NCI-H2196 (cell line): ENCODE data around the gene THRAP3.
"Not testable (repeated sequence)": the region's sequence is repeated elsewhere in the genome, so short reads cannot be mapped to it uniquely, and the experiment has no call there.

ENCODE experiments used
- DNase-seq: peaks from one replicate; lab custom pipeline; 2025; ENCODE audit not compliant: unreplicated experiment; lab: John Stamatoyannopoulos, UW

The THRAP3 gene

GRCh38 chr1:36206323-36206858 is 17.9 kb upstream of the THRAP3 start:
- no peak for DNase-seq

DNA sequence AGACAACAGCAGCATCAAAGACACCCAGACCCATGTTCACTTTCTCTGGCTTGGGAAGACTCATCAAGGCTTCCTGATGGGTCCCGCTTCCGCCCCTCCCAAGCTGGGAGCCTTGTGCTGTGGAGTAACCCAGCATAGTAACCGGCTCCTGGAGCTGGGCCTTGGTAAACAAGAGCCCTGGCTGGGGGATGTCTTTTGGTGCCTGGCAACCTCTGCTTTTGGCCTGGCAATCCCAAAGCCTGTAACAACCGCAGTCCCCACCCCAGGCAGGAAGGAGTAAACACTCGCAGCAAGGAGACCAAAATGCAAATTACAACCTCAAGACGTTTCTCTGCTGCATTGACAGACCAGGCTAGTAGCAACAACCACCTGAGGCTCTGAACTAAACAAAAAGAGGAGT is 16.9 kb upstream of the THRAP3 start:
- DNase-seq = peak; percentile 76

DNA sequence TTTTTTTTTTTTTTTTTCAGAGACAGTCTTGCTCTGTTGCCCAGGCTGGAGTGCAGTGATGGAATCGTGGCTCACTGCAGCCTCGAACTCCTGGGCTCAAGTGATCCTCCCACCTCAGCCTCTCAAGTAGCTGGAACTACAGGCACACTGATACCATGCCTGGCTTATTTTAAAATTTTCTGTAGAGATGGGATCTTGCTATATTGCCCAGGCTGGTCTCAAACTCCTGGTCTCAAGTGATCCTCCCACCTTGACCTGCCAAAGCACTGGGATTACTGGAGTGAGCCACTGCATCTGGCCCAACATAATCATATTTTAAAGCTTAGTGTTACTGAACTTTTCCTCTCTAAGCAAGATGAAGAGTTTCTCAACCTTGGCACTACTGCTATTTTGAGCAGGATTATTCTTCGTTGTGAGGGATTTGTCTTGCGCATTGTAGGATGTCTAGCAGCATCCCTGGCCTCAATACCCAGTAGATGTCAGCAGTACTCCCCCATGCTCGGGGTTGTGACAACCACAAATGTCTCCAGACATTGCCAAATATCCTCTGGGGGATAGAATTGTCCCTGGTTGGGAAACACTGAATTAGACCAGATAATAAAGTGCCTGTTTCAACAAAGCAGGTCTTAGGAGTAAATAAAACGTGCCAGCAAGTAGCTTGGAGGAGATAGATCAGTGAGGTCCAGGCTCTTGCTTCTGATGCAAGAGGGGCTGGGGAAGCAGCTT is 15.1 kb upstream of the THRAP3 start:
- DNase-seq = no peak

DNA sequence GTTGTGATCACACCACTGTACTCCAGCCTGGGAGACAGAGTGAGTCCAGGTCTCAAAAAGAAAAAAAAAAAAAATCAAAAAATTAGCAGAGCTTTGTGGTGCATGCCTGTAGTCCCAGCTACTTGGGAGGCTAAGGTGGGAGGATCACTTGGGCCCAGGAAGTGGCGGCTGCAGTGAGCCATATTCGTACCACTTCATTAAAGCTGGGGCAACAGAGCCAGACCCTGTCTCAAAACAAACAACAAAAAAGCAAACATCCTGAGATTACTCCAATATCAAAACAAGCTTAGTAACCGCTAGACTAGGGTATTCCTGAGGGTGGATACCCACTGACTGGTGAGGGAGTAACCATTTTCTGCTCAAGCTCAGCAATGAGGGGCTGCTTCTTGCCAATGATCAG is 12.9 kb upstream of the THRAP3 start:
- no peak for DNase-seq

DNA sequence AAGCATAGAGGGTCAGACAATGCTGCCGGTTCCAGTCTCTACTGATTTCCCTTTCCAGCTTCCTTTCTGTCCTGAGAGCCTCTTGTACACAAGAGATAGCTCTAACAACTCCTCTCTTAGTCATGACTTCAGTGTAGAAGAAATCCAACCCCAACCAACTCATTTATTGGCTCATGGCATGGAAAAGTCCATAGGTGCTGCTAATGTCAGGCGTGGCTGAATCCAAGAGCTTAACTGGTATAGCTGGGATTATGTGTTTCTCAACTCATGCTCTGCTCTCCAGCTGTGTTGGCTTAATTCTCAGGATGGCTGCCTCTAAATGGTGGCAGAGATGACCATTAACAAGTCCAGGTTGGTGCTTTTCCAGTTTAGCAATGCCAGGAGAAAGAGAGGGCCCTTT is 12.4 kb upstream of the THRAP3 start:
- no peak for DNase-seq

- no peak for DNase-seq
Measured at GRCh38 chr1:36212782-36213181, 11.5 kb upstream of the THRAP3 start.

DNA sequence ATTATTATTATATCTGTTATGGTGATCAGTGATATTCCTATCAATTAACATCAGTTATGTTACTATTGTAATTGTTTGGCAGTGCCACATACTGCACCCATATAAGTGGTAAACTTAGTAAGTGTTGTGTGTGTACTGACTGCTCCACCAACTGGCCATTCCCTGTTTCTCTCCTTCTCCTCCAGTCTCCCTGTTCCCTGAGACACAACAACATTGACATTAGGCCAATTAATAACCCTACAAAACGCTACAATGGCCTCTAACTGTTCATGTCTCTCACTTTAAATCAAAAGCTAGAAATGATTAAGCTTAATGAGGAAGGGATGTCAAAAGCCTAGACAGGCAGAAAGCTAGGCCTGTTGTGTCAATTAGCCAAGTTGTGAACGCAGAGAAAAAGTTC is 6.6 kb upstream of the THRAP3 start:
- DNase-seq = peak; percentile 33

GRCh38 chr1:36221901-36222300 is 2.3 kb upstream of the THRAP3 start:
- DNase-seq = not testable (repeated sequence)

DNA sequence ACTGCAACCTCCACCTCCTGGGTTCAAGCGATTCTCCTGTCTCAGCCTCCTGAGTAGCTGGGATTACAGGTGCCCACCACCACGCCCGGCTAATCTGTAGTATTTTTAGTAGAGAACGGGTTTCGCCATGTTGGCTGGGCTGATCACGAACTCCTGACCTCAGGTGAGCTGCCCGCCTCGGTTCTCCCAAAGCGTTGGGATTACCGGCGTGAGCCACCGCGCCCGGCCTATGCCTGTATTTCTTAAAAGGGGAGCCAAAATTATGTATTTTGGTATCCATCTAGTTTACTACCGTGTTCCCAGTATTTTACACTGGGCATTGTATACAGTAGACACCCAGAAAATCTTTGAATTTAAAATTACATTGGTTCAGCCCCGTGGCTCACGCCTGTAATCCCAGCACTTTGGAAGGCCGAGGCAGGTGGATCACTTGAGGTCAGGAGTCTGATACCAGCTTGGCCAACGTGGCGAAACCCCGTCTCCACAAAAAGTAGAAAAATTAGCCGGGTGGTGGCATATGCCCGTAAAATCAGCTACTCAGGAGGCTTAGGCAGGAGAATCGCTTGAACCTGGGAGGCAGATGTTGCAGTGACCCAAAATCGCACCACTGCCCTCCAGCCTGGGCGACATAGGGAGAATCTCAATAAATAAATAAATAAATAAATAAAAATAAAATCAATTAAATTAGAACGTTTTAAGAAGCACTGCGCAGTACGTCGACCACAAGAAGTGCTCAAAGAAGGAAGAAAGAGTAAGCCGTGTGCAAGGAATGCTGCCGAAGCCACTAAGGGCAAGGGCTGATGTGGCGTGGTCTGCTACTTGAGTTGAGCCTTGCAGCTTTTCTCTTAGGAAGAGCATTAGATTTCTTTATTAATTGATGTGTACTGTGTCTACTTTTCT is 1.5 kb upstream of the THRAP3 start:
- DNase-seq = no peak

- peak; percentile 30 for DNase-seq
Measured at GRCh38 chr1:36223381-36223995, 755 bp upstream of the THRAP3 start.

GRCh38 chr1:36224537-36225282 is 467 bp downstream of the THRAP3 start:
- peak; percentile 85 for DNase-seq

GRCh38 chr1:36225283-36225899 is 1.1 kb downstream of the THRAP3 start:
- no peak for DNase-seq

DNA sequence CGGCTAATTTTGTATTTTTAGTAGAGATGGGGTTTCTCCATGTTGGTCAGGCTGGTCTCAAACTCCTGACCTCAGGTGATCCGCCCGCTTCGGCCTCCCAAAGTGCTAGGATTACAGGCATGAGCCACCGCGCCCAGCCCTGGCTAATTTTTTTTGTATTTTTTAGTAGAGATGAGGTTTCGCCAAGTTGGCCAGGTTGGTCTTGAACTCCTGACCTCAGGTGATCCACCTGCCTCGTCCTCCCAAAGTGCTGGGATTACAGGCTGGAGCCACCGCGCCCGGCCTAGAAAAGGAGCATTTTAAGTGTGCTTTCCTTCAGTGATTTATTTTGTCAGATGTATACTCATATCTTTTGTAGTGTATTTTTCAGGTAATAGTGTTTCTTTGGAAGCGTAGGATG is 6.0 kb downstream of the THRAP3 start:
- not testable (repeated sequence) for DNase-seq

DNA sequence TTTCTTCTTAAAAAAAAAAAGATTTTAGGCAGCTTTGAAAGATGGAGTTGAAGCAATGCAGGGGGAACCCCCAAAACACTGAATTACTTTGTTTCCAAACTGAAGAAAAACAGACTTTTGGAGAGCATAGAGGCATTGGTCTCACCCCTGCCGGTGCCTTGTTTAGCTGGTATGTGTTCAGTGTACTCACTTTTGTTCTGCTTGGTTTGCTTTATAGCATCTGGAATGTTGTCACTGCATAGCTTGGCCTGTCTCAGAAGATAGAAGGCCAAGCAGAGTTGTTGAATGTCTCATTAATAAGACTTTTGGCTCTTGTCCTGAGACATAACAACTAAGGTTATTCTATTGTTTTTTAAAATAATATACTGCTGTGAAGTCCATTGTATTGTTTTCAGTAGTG is 6.9 kb downstream of the THRAP3 start:
- no peak for DNase-seq

GRCh38 chr1:36232212-36233095 is 8.2 kb downstream of the THRAP3 start:
- peak; percentile 7 for DNase-seq

DNA sequence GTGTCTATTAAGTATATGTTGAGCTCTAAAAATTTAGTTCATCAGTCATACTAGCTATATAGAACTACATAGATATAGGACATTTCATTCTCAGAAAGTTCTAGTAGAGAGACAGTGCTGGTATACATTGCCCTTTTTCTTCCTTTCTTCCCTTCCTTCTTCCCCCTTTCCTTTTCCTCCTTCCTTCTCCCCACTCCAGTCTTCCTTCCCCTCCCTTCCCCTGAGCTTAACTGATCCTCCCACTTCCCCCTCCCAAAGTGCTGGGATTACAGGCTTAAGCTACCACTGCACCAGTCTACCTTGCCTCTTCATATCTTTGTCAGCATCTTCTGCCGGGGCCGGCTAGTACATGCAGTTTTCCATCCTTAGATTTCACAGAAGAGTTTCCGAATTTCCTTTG is 12.1 kb downstream of the THRAP3 start:
- DNase-seq = no peak

GRCh38 chr1:36238433-36238832 is 14.2 kb downstream of the THRAP3 start:
- no peak for DNase-seq

DNA sequence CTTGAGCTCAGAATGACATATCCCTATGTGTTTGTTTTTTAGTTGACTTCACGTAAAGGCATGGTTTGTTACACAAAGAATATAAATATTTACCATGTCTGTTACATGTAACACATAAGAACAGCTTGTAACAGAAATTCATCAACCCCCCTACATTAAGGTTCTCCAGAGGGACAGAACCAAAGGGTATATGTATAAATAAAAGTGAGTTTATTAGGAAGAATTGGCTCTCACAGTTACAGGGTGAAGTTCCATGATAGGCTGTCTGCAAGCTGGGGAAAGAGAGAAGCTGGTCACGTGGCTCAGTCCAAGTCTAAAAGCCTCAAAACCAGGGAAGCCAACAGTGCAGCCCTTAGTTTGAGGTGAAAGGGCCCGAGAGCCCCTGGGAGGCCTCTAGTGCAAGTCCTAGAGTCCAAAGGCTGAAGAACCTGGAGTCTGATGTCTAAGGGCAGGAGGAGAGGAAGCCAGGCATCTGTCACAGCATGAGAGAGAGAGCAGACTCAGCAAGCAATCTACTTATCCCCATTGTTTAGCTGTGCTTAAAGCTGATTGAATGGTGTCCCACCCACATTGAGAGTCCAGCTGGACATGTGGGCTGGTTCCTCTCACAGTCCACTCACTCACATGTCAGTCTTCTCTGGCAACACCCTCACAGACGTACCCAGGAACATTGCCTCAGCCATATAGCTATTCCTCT is 15.8 kb downstream of the THRAP3 start:
- DNase-seq = no peak

GRCh38 chr1:36247538-36247937 is 23.3 kb downstream of the THRAP3 start:
- DNase-seq = no peak
